Tibial nerve (tissue), 4 donors: ENCODE measurements around the gene PAQR4.

Experiments
- EP300 ChIP-seq, 2 donors: sonication (generic); formaldehyde crosslinking; IDR thresholded peaks; one replicate each; pipeline ENCODE4 v1.6.1; 2017; ENCODE audit warnings: antibody characterized with exemption in 2 of 2, mild to moderate bottlenecking in 1 of 2
- POLR2A ChIP-seq, 2 donors: fragments of 450-650 bp; IDR thresholded peaks; one replicate each; pipeline ENCODE4 v1.6.1; 2017; ENCODE audit warnings: antibody characterized with exemption in 2 of 2, mild to moderate bottlenecking in 2 of 2, moderate library complexity in 2 of 2
- TF ChIP-seq, protein P1 (sequence below), 5 experiments: fragments of 200-600 bp in 3 of 5; fragments of 450-650 bp in 2 of 5; sonication (generic) in 3 of 5; IDR thresholded peaks; one replicate each; pipeline ENCODE4 v1.5.1; 2016 to 2019; ENCODE audit warnings: antibody characterized with exemption in 5 of 5, mild to moderate bottlenecking in 3 of 5, moderate library complexity in 2 of 5

DNA sequence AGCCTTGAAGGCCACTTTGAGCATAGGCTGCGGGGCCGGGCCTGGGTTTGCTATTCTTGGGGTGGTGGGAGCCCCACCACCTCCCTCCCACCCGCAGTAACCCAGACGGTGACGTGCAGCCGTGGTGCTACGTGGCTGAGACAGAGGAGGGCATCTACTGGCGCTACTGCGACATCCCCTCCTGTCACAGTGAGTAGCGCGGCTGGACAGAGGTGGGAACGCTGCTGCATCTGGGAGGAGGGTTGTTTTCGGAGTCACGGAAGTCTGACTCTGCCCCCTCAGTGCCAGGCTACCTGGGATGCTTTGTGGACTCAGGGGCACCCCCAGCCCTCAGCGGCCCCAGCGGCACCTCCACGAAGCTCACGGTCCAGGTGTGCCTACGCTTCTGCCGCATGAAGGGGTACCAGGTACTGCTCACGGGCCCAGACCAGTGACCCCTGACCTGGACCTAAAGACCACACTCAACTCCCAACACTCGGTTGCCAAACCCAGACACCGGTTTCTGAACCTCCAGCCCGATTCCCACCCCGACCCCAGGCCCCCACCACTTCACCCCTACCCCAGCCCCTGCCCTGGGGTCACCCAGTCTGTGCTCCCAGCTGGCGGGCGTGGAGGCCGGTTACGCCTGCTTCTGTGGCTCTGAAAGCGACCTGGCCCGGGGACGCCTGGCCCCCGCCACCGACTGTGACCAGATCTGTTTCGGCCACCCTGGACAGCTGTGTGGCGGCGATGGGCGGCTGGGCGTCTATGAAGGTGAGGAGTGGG lies 2.9 kb upstream of the PAQR4 start:
- TF ChIP-seq EP300 (IDR thresholded peaks at IDR 0.05) (no peak), POLR2A (IDR thresholded peaks at IDR 0.05) (no peak)
- TF ChIP-seq, protein P1, sequence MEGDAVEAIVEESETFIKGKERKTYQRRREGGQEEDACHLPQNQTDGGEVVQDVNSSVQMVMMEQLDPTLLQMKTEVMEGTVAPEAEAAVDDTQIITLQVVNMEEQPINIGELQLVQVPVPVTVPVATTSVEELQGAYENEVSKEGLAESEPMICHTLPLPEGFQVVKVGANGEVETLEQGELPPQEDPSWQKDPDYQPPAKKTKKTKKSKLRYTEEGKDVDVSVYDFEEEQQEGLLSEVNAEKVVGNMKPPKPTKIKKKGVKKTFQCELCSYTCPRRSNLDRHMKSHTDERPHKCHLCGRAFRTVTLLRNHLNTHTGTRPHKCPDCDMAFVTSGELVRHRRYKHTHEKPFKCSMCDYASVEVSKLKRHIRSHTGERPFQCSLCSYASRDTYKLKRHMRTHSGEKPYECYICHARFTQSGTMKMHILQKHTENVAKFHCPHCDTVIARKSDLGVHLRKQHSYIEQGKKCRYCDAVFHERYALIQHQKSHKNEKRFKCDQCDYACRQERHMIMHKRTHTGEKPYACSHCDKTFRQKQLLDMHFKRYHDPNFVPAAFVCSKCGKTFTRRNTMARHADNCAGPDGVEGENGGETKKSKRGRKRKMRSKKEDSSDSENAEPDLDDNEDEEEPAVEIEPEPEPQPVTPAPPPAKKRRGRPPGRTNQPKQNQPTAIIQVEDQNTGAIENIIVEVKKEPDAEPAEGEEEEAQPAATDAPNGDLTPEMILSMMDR (IDR thresholded peaks at IDR 0.05): no peak
